ENCODE results near the gene SIN3A. TPM values are rescaled to one million over a fixed set of nuclear protein-coding genes. Genes with fewer than 3 reads are reported as not detected.

SIN3A gene
- total and polyA plus RNA-seq, 9 of the 15 experiments (the other 6 are each of a cell fraction or from before 2014, with no cell fraction given) = 11.1 to 70.3 (median 25.3) TPM

GRCh38 chr15:75420698-75421097, 30.8 kb downstream of the SIN3A start:
- intact Hi-C loops (cut with micrococcal nuclease) (no loop called here), in situ Hi-C loops (cut with MboI) (no loop called here)
- no peaks in the 10 kb centered on the region for H3K4me1 ChIP-seq (replicated peaks in 1 of 2; ENCODE audit: control insufficient read depth in 2 of 2, insufficient read depth in 2 of 2, low read length in 2 of 2)
- no peak overlapping the region for H3K4me2 ChIP-seq (ENCODE audit: insufficient read depth, low read length)
- no peaks in the 10 kb centered on the region for H3K9me1 ChIP-seq (ENCODE audit: control insufficient read depth, insufficient read depth, low read length)
- ATAC-seq (no peak), DNase-seq (ENCODE audit: extremely low read depth in 1 of 4, low spot score in 3 of 4) (no peak), FAIRE-seq (peak; percentile 48)
- no peak overlapping the region for H2AFZ ChIP-seq (ENCODE audit: low read depth, low read length)
- peaks cover 3% of the 10 kb centered on the region; the same call in 1 of the 3 replicates for H3K79me2 ChIP-seq (ENCODE audit: control insufficient read depth, insufficient read depth, low read length)
- CTCF ChIA-PET (ENCODE audit: low intra/inter-chr PET ratio) = no interaction called here
- H3K36me3 ChIP-seq (ENCODE audit: control insufficient read depth, insufficient read depth, low read length) = peaks cover 58% of the 10 kb centered on the region
- TF ChIP-seq, protein P1, sequence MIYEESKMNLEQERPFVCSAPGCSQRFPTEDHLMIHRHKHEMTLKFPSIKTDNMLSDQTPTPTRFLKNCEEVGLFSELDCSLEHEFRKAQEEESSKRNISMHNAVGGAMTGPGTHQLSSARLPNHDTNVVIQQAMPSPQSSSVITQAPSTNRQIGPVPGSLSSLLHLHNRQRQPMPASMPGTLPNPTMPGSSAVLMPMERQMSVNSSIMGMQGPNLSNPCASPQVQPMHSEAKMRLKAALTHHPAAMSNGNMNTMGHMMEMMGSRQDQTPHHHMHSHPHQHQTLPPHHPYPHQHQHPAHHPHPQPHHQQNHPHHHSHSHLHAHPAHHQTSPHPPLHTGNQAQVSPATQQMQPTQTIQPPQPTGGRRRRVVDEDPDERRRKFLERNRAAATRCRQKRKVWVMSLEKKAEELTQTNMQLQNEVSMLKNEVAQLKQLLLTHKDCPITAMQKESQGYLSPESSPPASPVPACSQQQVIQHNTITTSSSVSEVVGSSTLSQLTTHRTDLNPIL (CRISPR knock-in tag; IDR thresholded peaks at IDR 0.05) = no peak
- BruUV-seq (replicated peaks) = no TSS peak
- no peaks in the 10 kb centered on the region for H3K9me3 ChIP-seq (replicated peaks; ENCODE audit: control insufficient read depth, insufficient read depth, low read depth, low read length)
- no peak overlapping the region for H3K4me3 ChIP-seq
- H3K27me3 ChIP-seq (ENCODE audit: control insufficient read depth in 2 of 2, insufficient read depth in 2 of 2, low read length in 2 of 2) = no peaks in the 10 kb centered on the region
- POLR2A ChIA-PET = interaction anchor here (2.5 kb wide), 1 partner anchor 31 kb away, joined by 6 read pairs; the partner anchor contains the start of gene SIN3A
- H3K27ac ChIP-seq (ENCODE audit: extremely low read depth, low read depth, low read length) = no peak overlapping the region
- peaks cover 3% of the 10 kb centered on the region; the same call in 1 of the 2 replicates for H4K20me1 ChIP-seq (replicated peaks; ENCODE audit: control insufficient read depth, insufficient read depth, low read length)
- no peak overlapping the region for H3K9ac ChIP-seq (ENCODE audit: insufficient read depth in 1 of 2, low read depth in 2 of 2, low read length in 2 of 2)

GRCh38 chr15:75416584-75416983, 34.9 kb downstream of the SIN3A start:
- POLR2A ChIA-PET = interaction anchor here (0.6 to 0.9 kb wide), 3 partner anchors 34 to 185 kb away, joined by 3 to 4 read pairs (median 3); no protein-coding TSS in a partner anchor
- no peak overlapping the region for H3K4me2 ChIP-seq (ENCODE audit: insufficient read depth, low read length)
- no peak overlapping the region for H2AFZ ChIP-seq (ENCODE audit: low read depth, low read length)
- WGBS (ENCODE audit: insufficient coverage, low coverage, missing lambda C conversion rate) = 100% methylated on average over 1 of the region's 1 CpG
- no peak for DNase-seq (ENCODE audit: extremely low read depth in 1 of 4, low spot score in 3 of 4)
- no peak overlapping the region for H3K27ac ChIP-seq (ENCODE audit: extremely low read depth, low read depth, low read length)
- no TSS peak for BruUV-seq (replicated peaks)
- H4K20me1 ChIP-seq (replicated peaks; ENCODE audit: control insufficient read depth, insufficient read depth, low read length) = peaks cover 3% of the 10 kb centered on the region; the same call in 1 of the 2 replicates
- no peak overlapping the region for H3K9ac ChIP-seq (ENCODE audit: insufficient read depth in 1 of 2, low read depth in 2 of 2, low read length in 2 of 2)
- H3K27me3 ChIP-seq (ENCODE audit: control insufficient read depth in 2 of 2, insufficient read depth in 2 of 2, low read length in 2 of 2) = no peaks in the 10 kb centered on the region
- H3K36me3 ChIP-seq (ENCODE audit: control insufficient read depth, insufficient read depth, low read length) = peaks cover 68% of the 10 kb centered on the region
- intact Hi-C loops (cut with micrococcal nuclease) (no loop called here), in situ Hi-C loops (cut with MboI) (no loop called here)
- no peaks in the 10 kb centered on the region for H3K9me3 ChIP-seq (replicated peaks; ENCODE audit: control insufficient read depth, insufficient read depth, low read depth, low read length)
- no peaks in the 10 kb centered on the region for H3K9me1 ChIP-seq (ENCODE audit: control insufficient read depth, insufficient read depth, low read length)
- FAIRE-seq = no peak
- no peaks in the 10 kb centered on the region for H3K4me1 ChIP-seq (replicated peaks in 1 of 2; ENCODE audit: control insufficient read depth in 2 of 2, insufficient read depth in 2 of 2, low read length in 2 of 2)
- ATAC-seq = no peak
- no peak overlapping the region for H3K4me3 ChIP-seq
- peaks cover 6% of the 10 kb centered on the region; the same call in 1 of the 3 replicates for H3K79me2 ChIP-seq (ENCODE audit: control insufficient read depth, insufficient read depth, low read length)
- TF ChIP-seq, protein P2, sequence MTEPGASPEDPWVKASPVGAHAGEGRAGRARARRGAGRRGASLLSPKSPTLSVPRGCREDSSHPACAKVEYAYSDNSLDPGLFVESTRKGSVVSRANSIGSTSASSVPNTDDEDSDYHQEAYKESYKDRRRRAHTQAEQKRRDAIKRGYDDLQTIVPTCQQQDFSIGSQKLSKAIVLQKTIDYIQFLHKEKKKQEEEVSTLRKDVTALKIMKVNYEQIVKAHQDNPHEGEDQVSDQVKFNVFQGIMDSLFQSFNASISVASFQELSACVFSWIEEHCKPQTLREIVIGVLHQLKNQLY (CRISPR knock-in tag; conservative IDR thresholded peaks at IDR 0.05) = no peak
- TF ChIP-seq GABPA (tag; conservative IDR thresholded peaks at IDR 0.05; ENCODE audit: low read depth) = no peak
- TF ChIP-seq, protein P3, sequence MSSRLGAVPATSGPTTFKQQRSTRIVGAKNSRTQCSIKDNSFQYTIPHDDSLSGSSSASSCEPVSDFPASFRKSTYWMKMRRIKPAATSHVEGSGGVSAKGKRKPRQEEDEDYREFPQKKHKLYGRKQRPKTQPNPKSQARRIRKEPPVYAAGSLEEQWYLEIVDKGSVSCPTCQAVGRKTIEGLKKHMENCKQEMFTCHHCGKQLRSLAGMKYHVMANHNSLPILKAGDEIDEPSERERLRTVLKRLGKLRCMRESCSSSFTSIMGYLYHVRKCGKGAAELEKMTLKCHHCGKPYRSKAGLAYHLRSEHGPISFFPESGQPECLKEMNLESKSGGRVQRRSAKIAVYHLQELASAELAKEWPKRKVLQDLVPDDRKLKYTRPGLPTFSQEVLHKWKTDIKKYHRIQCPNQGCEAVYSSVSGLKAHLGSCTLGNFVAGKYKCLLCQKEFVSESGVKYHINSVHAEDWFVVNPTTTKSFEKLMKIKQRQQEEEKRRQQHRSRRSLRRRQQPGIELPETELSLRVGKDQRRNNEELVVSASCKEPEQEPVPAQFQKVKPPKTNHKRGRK (tag; IDR thresholded peaks at IDR 0.05) = no peak
- TF ChIP-seq, protein P4, sequence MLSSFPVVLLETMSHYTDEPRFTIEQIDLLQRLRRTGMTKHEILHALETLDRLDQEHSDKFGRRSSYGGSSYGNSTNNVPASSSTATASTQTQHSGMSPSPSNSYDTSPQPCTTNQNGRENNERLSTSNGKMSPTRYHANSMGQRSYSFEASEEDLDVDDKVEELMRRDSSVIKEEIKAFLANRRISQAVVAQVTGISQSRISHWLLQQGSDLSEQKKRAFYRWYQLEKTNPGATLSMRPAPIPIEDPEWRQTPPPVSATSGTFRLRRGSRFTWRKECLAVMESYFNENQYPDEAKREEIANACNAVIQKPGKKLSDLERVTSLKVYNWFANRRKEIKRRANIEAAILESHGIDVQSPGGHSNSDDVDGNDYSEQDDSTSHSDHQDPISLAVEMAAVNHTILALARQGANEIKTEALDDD (IDR thresholded peaks at IDR 0.05) = no peak
- CTCF ChIA-PET (ENCODE audit: low intra/inter-chr PET ratio) = no interaction called here

All from K562 (cell line).